K562 (cell line): ENCODE data around the gene CFL1. TPM values are rescaled to one million over a fixed set of nuclear protein-coding genes. Genes with fewer than 3 reads are reported as not detected.

Source experiments
- C11orf30 ChIP-seq: fragments of 450-650 bp; IDR thresholded peaks from 2 replicates; pipeline ENCODE4 v1.6.1; 2016; ENCODE audit warnings: low read depth, mild to moderate bottlenecking
- DDX20 ChIP-seq: fragments of 450-650 bp; IDR thresholded peaks from 2 replicates; pipeline ENCODE4 v1.6.1; 2016; ENCODE audit warnings: missing genetic modification characterization, low read depth, mild to moderate bottlenecking, missing compliant biosample characterization, moderate library complexity
- KDM4B ChIP-seq, 2 experiments: fragments of 450-650 bp in 1 of 2; sonication (generic) in 1 of 2; IDR thresholded peaks; 2 replicates each; pipeline ENCODE4 v1.6.1; 2016 to 2017; ENCODE audit warnings: borderline replicate concordance in 2 of 2, antibody characterized with exemption in 1 of 2, low read depth in 1 of 2, mild to moderate bottlenecking in 1 of 2
- MBD1 ChIP-seq: fragments of 250-450 bp; sonication (Bioruptor Pico); IDR thresholded peaks from 2 replicates; pipeline ENCODE4 v1.8.0; 2022; ENCODE audit warnings: inconsistent platforms
- ZBTB40 ChIP-seq, 2 experiments: fragments of 450-650 bp in 1 of 2; sonication (generic) in 1 of 2; formaldehyde crosslinking in 1 of 2; IDR thresholded peaks; 2 replicates each; pipeline versions ENCODE4 v1.7.1 to v1.9.0; 2016 to 2022; ENCODE audit warnings: inconsistent platforms in 1 of 2, mild to moderate bottlenecking in 1 of 2, missing genetic modification reagents in 1 of 2
- ZNF75A ChIP-seq: fragments of 450-650 bp; formaldehyde crosslinking; IDR thresholded peaks from 2 replicates; pipeline ENCODE4 v1.4.0; 2020; ENCODE audit warnings: mild to moderate bottlenecking
- ZSCAN32 ChIP-seq: fragments of 450-650 bp; formaldehyde crosslinking; IDR thresholded peaks from 2 replicates; pipeline ENCODE4 v1.4.0; 2020; ENCODE audit warnings: mild to moderate bottlenecking, moderate library complexity
- polyA plus RNA-seq, 8 experiments: library from polyadenylated mRNA; depleted of rRNA in 4 of 8; stranded (reverse) in 5 of 8; unstranded in 3 of 8; fragments of >200 nt; fragmentation: Nextera tagmentation in 2 of 8; fragmentation: Illumina TruSeq in 1 of 8; extraction: Ambion mirVana in 2 of 8; extraction: Trizol in 1 of 8; gene quantifications; 2 replicates each; pipeline versions ENCODE4 v1.2.1 to v1.2.3, GENCODE V29; 2011 to 2014; ENCODE audit warnings: inconsistent platforms in 1 of 8, missing spikeins in 1 of 8
- total RNA-seq, 7 experiments: library from RNA; depleted of rRNA in 6 of 7; stranded (reverse); fragments of >200 nt in 6 of 7; fragmentation: Illumina TruSeq in 2 of 7; extraction: Trizol in 2 of 7; gene quantifications; 2 replicates each; pipeline versions ENCODE4 v1.2.1 to v1.2.3, GENCODE V29; 2011 to 2021; ENCODE audit warnings: low replicate concordance in 1 of 7
- TF ChIP-seq, protein P1 (sequence below): fragments of 450-650 bp; IDR thresholded peaks from 2 replicates; pipeline ENCODE4 v1.6.1; 2017; ENCODE audit warnings: antibody characterized with exemption
- TF ChIP-seq, protein P2 (sequence below): fragments of 450-650 bp; formaldehyde crosslinking; IDR thresholded peaks from 2 replicates; pipeline ENCODE4 v1.4.0; 2020; ENCODE audit warnings: mild to moderate bottlenecking

Gene CFL1
- total and polyA plus RNA-seq, 9 of the 15 experiments (the other 6 are each of a cell fraction or from before 2014, with no cell fraction given) = 105 to 1,101 (median 859) TPM

- TF ChIP-seq, protein P1, sequence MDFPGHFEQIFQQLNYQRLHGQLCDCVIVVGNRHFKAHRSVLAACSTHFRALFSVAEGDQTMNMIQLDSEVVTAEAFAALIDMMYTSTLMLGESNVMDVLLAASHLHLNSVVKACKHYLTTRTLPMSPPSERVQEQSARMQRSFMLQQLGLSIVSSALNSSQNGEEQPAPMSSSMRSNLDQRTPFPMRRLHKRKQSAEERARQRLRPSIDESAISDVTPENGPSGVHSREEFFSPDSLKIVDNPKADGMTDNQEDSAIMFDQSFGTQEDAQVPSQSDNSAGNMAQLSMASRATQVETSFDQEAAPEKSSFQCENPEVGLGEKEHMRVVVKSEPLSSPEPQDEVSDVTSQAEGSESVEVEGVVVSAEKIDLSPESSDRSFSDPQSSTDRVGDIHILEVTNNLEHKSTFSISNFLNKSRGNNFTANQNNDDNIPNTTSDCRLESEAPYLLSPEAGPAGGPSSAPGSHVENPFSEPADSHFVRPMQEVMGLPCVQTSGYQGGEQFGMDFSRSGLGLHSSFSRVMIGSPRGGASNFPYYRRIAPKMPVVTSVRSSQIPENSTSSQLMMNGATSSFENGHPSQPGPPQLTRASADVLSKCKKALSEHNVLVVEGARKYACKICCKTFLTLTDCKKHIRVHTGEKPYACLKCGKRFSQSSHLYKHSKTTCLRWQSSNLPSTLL = no peak
- no peak for TF ChIP-seq MBD1 (CRISPR knock-in tag)
- peak in 1 of 2 experiments; percentile 67; a peak in 1 of 4 replicates for TF ChIP-seq KDM4B (IDR thresholded peaks at IDR 0.05; ENCODE audit: borderline replicate concordance in 2 of 2, low read depth in 1 of 2)
- TF ChIP-seq DDX20 = no peak
- TF ChIP-seq, protein P2, sequence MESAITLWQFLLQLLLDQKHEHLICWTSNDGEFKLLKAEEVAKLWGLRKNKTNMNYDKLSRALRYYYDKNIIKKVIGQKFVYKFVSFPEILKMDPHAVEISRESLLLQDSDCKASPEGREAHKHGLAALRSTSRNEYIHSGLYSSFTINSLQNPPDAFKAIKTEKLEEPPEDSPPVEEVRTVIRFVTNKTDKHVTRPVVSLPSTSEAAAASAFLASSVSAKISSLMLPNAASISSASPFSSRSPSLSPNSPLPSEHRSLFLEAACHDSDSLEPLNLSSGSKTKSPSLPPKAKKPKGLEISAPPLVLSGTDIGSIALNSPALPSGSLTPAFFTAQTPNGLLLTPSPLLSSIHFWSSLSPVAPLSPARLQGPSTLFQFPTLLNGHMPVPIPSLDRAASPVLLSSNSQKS = no peak
- TF ChIP-seq ZBTB40 (IDR thresholded peaks at IDR 0.05) = peak; percentile 83
- no peak for TF ChIP-seq ZBTB40 (CRISPR knock-in tag; IDR thresholded peaks at IDR 0.05)
- no peak for TF ChIP-seq ZSCAN32 (CRISPR knock-in tag)
- TF ChIP-seq C11orf30 = peak; percentile 50; the same call in 1 of the 2 replicates
- no peak for TF ChIP-seq ZNF75A (CRISPR knock-in tag)
Observed at GRCh38 chr11:65856689-65857499, 1.1 kb downstream of the CFL1 start (continued).
